GM18861 (cell line): ENCODE results near the gene JUND.

Experiments
- ATAC-seq: cut with Tn5 transposase; IDR thresholded peaks from one replicate; pipeline ENCODE4 v1.9.1; 2021; ENCODE audit not compliant: unreplicated experiment

Gene JUND

DNA sequence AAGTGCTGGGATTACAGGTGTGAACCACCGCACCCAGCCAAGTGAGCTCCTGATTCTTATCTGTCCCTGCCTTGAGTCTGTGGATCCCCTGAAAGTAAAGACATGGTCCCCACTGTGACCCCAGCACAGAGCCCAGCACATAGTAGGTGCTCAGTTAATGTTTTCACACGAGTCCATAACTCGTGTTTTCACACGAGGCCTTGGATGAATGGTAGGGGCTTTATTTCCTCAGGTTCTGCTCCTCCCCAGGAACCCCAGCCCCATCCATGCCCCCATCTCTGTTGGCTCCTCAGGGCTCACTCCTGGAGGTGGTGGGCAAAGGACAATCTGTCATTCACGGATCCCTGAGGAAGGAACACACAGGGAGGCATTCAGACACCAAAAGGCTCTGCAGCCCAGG is 31.6 kb downstream of the JUND start:
- ATAC-seq: no peak

DNA sequence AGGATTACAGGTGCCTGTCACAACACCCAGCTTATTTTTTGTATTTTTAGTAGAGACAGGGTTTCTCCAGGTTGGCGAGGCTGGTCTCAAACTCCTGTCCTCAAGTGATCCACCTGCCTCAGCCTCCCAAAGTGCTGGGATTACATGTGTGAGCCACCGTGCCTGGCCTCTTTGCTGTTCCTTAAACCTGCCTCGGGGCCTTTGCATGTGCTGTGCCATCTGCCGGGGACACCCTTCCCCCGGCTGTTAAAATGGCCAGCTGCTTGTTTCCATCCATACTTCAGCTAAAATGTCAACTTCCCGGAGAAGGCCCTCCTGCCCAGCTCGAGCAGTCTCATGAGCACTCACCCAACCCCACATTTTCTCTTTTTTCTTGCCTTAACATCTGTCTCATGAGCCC is 36.1 kb downstream of the JUND start:
- ATAC-seq: no peak

GRCh38 chr19:18239303-18239702 is 42.1 kb downstream of the JUND start:
- ATAC-seq: no peak

DNA sequence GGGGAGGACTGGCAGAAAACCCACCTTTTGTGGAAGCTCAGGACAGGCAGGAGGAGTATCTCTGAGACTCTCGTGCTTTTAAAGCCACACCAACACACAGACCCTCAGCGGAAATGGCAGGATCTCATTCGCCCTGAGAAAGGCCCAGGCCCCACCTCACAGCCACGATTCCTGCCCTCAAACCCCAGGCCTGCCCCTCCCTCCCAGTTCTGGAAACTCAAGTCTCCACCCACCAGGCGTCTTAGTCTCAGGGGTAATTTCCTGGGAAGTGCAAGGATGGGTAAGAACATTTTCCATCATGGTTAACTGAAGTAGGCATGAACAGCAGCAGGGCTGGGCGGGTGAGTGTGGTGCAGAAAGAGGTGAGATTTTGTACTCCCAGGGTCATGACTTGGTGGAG is 47.2 kb downstream of the JUND start:
- no peak for ATAC-seq

DNA sequence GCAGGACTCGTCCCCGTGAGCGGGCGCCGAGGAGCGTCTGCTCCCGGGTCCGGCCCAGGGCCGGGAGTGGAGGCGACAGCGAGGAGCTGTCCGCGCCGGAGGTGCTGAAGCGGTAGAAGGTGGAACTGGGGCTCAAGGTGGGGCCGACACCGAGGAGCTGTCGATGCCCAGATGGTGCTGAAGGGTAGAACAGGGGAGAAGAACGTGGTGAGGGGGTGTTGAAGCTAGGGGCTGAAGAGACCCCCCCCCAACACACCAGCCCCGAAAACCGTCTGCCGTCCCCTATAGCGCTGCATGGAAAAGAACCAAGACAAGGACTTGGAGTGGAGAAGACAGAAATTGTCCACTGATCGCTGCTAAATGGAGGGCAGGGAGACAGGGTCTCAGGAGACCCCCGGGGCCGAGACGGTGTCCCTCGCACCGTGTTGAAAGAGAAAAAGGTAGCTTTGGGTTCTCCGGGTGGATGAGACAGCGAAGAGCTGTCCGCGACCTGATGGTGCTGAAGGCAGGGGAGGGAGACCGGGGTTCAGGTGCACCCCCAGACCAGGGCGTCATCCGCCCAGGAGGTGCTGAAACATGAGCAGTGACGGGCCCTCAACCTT is 48.1 kb downstream of the JUND start:
- ATAC-seq: no peak

GRCh38 chr19:18232540-18233223 is 48.7 kb downstream of the JUND start:
- ATAC-seq: no peak

- ATAC-seq: no peak
Observed at GRCh38 chr19:18231775-18232174, 49.6 kb downstream of the JUND start.

DNA sequence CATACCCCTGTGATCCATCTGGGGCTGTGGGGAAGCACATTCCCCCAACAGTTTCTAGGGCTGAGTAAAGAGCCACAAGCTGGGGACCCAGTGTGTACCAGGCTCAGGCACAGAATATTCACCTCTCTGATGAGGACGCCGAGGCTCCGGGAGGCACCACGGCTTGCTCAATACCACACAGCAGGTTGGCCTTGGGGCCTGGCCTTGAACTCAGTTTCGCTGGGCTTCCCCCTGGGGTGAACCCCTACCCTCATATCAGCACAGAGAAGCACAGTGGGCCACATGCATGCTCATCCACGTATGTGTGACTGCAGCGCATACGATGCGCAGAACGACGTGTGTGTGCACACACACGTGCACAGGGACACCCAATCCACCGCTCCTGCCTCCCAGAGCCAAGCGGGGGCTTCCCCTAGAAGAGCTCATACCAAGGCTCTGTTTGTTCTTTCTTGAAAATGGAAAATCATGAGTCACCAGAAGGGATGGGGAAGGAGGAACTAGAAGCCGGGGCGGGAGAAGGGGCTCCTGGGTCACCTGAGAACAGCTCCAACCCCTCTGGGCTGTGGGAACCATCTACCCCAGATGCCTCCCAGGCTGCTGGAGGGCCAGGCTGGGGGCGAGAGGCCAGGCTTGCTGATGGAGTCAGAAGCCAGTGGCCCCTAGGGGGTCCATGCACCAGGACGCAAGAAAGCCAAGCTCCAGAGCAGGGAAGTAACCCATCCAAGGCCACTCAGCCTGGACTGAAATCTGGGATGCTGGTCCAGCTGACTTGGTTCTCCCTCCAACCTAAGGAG is 50.3 kb downstream of the JUND start:
- no peak for ATAC-seq

DNA sequence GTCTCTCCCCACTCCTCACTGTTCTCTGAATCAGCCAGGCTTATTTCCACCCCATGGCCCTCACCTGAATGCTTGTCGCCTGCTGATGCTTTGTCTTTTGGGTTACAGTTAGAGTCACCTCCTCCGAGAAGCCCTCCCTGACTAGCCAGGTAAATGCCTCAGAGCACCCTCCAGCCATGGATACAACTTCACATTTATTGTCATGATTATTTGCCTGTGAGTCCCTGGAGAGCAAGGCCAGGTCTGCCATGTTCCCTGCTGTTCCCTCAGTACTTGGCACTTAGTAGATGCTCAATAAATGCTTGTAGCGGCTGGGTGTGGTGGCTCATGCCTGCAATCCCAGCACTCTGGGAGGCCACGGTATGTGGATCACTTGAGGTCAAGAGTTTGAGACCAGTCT is 51.5 kb downstream of the JUND start:
- ATAC-seq: no peak
